Stimulated activated CD8-positive, alpha-beta memory T cell treated with anti-CD3 and anti-CD28 coated beads, Interleukin-7, amount 100 ng/mL, for 4 hours (primary cell): ENCODE data around the gene CTTN.
"Not testable (repeated sequence)": the region's sequence is repeated elsewhere in the genome, so short reads cannot be mapped to it uniquely, and the experiment has no call there.

Experiments used
- DNase-seq, 2 donors: peaks; one replicate each; pipeline ENCODE4 v3.0.0-alpha.2; 2020; ENCODE audit warnings: low read depth in 2 of 2

The CTTN gene

GRCh38 chr11:70381350-70381749 lies 17.0 kb upstream of the CTTN start:
- no peak for DNase-seq

DNA sequence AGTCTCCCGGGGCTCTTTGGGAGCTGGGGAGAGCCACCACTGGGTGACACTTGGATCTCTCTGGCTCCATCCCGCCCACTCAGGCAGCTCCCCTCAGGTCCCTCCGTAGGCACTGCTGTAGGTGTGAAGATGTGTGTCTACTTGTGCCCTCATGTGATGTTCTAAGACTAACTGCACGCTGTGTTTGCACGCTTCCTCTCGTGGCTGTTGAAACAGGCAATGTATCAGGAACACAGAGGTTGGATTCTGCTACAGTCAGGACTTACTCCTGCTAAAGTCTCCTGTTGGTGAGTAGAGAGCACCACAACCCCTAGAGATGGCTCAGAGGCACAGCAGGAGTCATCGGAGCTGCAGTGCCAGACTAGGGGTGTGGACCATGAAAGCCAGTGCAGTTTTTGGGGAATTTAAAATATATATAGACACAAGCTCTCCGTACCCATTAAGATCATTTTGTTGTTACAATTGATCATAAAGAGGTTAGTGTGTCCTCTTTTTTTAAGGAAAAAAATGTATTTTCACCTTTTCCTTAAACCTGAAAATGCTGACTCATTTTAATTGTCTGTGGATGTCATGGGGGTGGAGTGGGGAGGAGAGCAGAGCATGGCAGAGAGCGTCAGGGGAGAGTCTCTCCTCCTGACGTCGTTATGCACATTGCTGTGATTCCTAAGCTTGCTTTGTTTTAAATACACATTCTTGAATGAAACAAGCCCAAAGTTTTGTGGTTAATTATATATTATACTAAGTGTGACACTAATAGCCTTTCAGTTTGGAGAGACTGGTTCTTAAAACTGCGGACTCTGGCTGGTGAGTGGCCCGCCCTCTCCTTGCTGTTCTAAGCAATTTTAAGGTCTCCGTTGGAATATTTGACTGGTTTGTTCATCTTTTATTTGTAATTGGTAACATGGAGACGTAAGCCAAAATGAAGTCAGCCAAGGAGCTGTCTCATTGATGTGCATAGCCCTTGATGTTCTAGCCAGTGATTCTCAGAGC lies 16.2 kb upstream of the CTTN start:
- no peak for DNase-seq

DNA sequence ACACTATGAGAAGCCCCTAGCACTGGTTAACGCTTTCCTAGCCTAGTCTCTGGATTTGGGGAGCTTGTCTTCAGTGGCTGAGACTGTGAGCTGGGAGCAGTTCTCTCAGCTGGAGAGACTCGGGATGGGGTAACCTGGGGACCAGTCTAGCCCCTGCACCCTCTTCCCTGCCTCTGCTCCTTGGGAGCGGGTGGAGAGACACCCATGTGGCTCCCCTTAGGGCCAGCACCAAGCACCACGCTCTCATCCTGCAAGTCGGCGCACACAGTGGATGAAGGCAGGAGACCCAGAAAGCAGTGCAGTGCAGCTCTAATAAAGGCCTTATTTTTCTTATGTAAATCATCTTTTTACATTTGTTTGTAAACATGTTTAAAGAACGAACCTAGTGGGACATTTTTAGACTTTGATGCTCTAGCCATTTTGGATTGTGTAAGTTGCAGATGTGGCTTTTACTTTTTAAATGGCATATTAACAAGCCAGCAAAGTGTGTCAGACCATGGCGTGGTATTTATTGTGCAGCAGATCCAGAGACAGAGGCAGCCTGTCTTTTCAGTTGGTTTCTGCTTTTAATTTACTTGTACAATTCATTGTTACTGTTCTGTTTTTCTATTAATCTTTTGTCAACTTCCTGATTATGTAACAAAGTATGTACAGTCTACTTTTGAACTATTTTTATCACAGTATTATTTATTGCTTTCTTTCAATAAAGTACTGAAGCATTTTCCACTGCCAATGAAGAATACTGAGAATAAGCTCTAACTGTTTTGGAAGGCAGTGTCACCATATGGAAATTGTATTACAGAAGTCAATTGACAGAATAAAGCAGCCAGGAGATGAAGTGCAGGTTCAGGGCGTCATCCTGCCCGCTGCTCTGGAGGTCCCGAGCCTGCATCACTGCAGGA lies 14.4 kb upstream of the CTTN start:
- no peak for DNase-seq

DNA sequence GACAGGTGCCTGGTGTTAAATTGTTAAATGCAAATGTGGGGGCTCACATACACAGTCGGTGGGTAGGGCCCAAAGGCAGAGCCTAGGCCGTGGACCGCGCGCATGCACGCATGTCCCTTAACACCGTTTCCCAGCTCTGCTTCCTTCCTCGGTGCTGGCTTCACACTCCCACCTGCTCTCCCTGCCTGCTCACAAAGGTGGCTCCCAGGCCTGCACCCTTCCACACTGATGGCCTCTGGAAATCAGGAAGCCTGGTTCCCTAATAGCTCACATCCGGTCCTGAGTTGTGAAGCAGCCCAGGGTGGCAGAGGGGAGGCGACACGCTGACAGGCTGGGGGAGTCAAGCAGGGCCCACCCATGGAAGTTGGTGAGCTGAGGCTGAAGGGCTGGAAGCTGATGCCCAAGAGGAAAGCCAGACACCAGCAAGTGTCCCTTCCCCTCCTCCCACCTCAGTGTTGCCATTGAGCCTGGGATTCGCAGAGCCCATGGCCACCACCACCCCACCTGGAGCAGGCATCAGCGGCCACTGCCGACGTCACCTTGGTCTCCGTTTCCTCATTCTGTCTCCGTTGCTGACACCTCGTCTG lies 13.7 kb upstream of the CTTN start:
- no peak for DNase-seq

- DNase-seq, result no peak
Observed at GRCh38 chr11:70387564-70387963, 10.8 kb upstream of the CTTN start.

DNA sequence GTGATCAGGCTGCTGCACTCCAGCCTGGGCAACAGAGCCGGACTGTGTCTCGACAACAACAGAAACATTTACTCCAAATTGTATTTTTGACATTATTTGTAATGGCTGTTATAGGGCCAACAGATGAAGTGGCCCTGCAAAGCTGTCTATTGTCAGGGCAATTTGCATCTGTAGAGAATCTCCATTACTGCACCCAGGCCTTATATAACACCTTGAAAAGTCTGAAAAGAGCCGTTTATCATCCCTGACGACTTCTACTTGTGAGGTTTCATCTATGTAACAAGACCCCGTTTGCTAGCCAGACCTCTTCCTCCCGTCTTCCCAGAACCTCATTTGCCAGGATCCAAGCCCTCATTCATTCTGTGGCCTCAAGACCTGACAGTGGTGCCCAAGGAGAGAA lies 9.1 kb upstream of the CTTN start:
- no peak for DNase-seq

DNA sequence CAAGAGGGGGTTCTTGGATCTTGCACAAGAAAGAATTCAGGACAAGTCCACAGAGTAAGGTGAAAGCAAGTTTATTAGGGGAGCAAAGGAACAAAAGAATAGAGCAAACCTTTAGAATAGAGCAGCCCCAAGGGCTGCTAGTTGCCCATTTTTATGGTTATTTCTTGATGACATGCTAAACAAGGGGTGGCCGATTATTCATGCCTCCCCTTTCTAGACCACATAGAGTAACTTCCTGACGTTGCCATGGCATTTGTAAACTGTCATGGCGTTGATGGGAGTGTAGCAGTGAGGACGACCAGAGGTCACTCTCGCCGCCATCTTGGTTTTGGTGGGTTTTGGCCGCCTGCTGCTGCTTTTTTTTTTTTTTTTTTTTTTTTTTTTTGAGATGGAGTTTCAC lies 7.4 kb upstream of the CTTN start:
- DNase-seq, result not testable (repeated sequence)

GRCh38 chr11:70394211-70394950 lies 3.9 kb upstream of the CTTN start:
- no peak for DNase-seq

GRCh38 chr11:70397336-70397982 lies 870 bp upstream of the CTTN start:
- DNase-seq, result no peak

DNA sequence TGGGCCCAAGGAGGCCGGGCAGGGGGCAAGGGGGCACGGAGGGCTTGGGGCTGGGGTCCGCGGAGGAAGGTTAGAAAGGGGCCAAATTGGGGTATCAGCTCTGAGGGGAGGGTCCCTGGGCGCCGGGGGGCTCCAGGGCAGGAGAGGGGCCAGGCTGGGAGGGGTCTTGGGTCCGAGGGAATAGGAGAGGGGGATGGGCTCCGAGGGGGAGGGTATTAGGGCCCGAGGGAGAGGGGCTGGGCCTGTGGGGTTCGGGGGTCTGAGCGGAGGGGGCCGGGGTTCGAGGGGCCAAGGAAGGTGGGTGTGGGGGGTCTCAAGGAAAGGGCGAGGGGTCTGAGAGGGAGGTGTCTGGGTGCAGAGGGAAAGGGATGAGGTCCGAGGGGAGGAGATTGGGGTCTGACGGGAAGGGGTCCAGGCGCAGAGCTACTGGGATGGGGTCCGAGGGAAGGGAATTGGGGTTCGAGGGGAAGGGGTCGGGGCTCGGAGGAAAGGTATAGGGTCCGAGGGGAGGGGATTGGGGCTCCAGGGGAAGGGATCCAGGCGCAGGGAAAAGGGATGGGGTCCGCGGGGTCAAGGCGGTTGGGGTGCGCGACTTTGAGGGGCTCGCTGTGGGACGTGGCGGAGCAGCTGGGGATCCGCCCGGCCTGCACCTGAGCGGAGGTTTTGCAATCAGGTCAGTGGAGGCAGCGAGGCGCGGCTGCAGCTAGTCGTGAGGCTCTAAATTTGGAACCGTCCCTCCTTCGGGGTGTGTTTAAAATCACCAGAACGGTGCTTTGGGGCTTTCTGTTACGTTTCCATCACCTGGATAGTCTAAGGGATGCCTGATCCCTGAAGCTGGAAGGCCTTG lies 728 bp downstream of the CTTN start:
- no peak for DNase-seq

DNA sequence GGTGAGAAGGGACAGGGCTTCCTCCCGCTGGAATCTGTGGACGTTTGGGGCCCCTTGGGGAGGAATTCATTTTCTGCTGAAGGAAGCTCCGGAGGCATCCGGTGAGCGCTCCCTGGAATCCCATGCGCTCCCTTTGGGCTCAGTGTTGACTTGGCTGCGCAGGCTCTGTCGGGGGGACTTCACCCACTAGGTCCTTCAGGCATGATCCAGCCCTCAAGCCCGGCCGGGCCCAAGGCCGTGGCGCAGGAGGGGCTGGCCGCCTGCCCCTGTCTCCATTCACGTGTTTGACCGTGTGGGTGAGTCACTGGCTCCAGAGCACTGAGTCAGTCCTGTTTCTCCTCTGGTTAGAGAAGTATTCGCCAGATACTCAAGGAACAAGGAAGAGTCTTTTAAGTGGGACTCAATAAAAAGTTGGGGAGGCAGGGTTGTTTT lies 1.4 kb downstream of the CTTN start:
- DNase-seq, result no peak

DNA sequence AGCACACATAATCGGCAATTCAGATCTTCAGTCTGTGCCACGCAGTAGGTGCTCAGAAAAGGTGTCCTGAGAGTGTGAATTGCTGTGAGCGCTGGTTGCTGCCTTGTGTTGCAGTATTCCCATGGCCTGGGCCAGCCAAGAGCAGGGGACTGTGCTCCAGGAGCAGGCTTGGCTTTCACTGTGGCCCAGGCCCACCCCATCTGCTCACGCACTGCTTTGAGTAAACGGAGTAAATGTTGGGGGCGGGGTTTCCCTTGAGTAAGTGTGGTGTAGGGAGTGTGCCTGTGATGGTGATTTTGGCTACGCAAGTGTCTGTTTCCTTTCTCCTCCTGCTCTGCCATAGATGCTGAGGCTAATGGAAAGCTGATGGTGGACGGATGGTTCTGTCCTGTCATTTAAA lies 2.3 kb downstream of the CTTN start:
- DNase-seq, result no peak

GRCh38 chr11:70402016-70402415 lies 3.7 kb downstream of the CTTN start:
- no peak for DNase-seq

DNA sequence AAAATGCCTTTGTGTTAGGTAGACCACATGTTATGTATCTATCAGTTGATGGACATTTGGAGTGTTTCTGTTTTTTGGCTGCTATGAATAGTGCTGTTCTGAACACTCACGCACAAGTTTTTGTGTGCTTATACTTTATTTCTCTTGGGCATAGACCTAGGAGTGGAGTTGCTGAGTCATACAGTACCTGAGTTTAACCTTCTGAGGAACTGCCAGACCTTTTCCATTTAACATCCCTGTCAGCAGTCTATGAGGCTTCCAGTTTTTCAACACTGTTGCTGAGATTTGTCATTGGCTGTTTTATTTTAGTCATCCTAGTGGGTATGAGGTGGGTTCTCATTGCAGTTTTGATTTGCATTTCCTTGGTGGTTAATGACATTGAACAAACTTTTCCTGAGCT lies 4.4 kb downstream of the CTTN start:
- no peak for DNase-seq

DNA sequence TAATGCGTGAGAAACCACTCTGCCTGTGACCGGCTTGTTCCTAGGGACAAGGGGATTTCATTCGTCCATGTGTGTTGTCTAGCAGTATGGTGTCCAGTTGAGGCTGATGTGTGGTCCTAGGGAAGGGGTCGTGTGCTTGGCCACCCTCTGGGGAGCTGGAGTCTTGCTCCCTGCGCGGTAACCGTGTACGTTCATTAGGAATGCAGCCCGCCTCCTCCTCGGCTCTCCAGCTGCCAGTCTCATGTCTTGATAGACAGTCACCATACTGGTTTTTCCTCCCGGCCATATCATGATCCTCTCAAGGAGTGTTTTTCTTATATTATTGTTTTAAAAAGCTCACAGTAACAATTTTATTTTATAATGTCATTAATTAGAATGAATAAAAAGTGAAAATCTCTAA lies 5.9 kb downstream of the CTTN start:
- no peak for DNase-seq

GRCh38 chr11:70405679-70406395 lies 7.5 kb downstream of the CTTN start:
- no peak for DNase-seq

DNA sequence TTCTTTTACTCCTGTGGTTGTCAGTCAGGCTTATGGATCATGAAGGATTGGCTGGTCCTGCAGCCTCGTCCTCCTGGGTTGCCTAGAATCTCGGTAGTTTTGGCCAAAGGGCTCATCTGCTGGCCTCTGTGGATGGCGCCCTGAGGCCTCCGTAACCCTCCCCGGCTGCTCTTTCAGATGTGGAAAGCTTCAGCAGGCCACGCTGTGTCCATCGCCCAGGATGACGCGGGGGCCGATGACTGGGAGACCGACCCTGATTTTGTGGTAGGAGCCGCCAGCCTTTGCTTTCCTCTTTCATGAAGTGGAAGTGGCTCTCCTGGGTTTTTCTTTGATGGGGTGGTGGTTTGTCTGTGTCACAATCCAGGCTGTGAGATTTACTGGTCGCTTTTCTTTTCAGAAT lies 8.8 kb downstream of the CTTN start:
- DNase-seq, result no peak

DNA sequence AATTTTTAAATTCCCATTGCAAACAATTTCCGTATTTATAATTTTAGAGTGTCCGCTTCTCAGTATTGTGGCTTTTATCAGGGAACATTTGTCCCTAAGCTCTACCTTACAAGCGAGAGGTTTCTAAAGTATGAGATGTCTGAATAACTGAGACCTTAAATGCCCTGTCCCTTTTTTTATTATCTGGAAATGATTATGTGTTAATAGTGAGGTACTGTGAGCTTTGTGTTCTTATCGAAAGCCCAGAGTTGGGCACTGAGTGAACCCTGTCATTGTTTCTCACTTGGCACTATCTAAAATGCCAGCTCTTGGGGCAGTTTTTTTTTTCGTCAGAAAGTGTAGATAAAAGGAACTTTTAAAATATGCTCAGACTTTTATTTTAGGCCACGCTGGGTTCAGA lies 9.5 kb downstream of the CTTN start:
- no peak for DNase-seq

GRCh38 chr11:70408326-70408725 lies 10.0 kb downstream of the CTTN start:
- DNase-seq, result not testable (repeated sequence)
